Activated CD8-positive, alpha-beta memory T cell treated with anti-CD3 and anti-CD28 coated beads, Interleukin-2, amount 50 U/mL, for 24 hours (primary cell): Measurements from ENCODE around the gene DNAH7.

Experiments
- DNase-seq: peaks from one replicate; pipeline ENCODE4 v3.0.0-alpha.2; 2020; ENCODE audit errors: extremely low read depth

The DNAH7 gene

GRCh38 chr2:196077821-196078220, 9.2 kb upstream of the DNAH7 start:
- no peak for DNase-seq

- DNase-seq = no peak
Observed at GRCh38 chr2:196076778-196077568, 8.3 kb upstream of the DNAH7 start.

- no peak for DNase-seq
Observed at GRCh38 chr2:196075196-196075595, 6.6 kb upstream of the DNAH7 start.

- no peak for DNase-seq
Observed at GRCh38 chr2:196074631-196075030, 6.0 kb upstream of the DNAH7 start.

GRCh38 chr2:196073521-196073920, 4.9 kb upstream of the DNAH7 start:
- no peak for DNase-seq

- DNase-seq = no peak
Observed at GRCh38 chr2:196067088-196067382, 1.6 kb downstream of the DNAH7 start.

GRCh38 chr2:196066291-196067087, 2.1 kb downstream of the DNAH7 start:
- no peak for DNase-seq

GRCh38 chr2:196063773-196064172, 4.9 kb downstream of the DNAH7 start:
- DNase-seq = no peak

GRCh38 chr2:196059491-196059960, 9.1 kb downstream of the DNAH7 start:
- no peak for DNase-seq

GRCh38 chr2:196054631-196055030, 14.0 kb downstream of the DNAH7 start:
- no peak for DNase-seq

GRCh38 chr2:196046123-196046917, 22.3 kb downstream of the DNAH7 start:
- DNase-seq = no peak

GRCh38 chr2:196041786-196042185, 26.9 kb downstream of the DNAH7 start:
- DNase-seq = no peak

GRCh38 chr2:196040218-196040617, 28.4 kb downstream of the DNAH7 start:
- no peak for DNase-seq

GRCh38 chr2:196036442-196036841, 32.2 kb downstream of the DNAH7 start:
- DNase-seq = no peak

- no peak for DNase-seq
Observed at GRCh38 chr2:196018037-196018436, 50.6 kb downstream of the DNAH7 start.

GRCh38 chr2:196012314-196012713, 56.3 kb downstream of the DNAH7 start:
- no peak for DNase-seq

- DNase-seq = no peak
Observed at GRCh38 chr2:196000551-196000950, 68.1 kb downstream of the DNAH7 start.

GRCh38 chr2:195998070-195998469, 70.6 kb downstream of the DNAH7 start:
- DNase-seq = no peak

- DNase-seq = no peak
Observed at GRCh38 chr2:195995499-195995898, 73.1 kb downstream of the DNAH7 start.

- DNase-seq = no peak
Observed at GRCh38 chr2:195993623-195994022, 75.0 kb downstream of the DNAH7 start.

- no peak for DNase-seq
Observed at GRCh38 chr2:195985741-195986140, 82.9 kb downstream of the DNAH7 start.
